Ishikawa (cell line): ENCODE measurements around the gene AP5S1.

Experiments used
- CEBPB ChIP-seq: IDR thresholded peaks from 2 replicates; pipeline ENCODE4 v1.6.1; 2012
- CREB1 ChIP-seq: IDR thresholded peaks from 2 replicates; pipeline ENCODE4 v1.6.1; 2012; ENCODE audit warnings: low read depth
- EGR1 ChIP-seq: IDR thresholded peaks from 2 replicates; pipeline ENCODE4 v1.6.1; 2012
- EP300 ChIP-seq: IDR thresholded peaks from 2 replicates; pipeline ENCODE4 v1.6.1; 2012; ENCODE audit warnings: borderline replicate concordance
- FOXM1 ChIP-seq: IDR thresholded peaks from 2 replicates; pipeline ENCODE4 v1.6.1; 2012; ENCODE audit warnings: low read depth, borderline replicate concordance
- NFIC ChIP-seq: IDR thresholded peaks from 2 replicates; pipeline ENCODE4 v1.6.1; 2012
- RAD21 ChIP-seq: IDR thresholded peaks from 2 replicates; pipeline ENCODE4 v1.6.1; 2012; ENCODE audit warnings: low read depth
- REST ChIP-seq: IDR thresholded peaks from 2 replicates; pipeline ENCODE4 v1.6.1; 2012; ENCODE audit warnings: low read depth, mild to moderate bottlenecking
- TAF1 ChIP-seq: IDR thresholded peaks from 2 replicates; pipeline ENCODE4 v1.6.1; 2012; ENCODE audit warnings: low read depth, mild to moderate bottlenecking
- TCF12 ChIP-seq: IDR thresholded peaks from 2 replicates; pipeline ENCODE4 v1.6.1; 2012; ENCODE audit warnings: low read depth
- TEAD4 ChIP-seq: IDR thresholded peaks from 2 replicates; pipeline ENCODE4 v1.6.1; 2012
- YY1 ChIP-seq: IDR thresholded peaks from 2 replicates; pipeline ENCODE4 v1.6.1; 2012; ENCODE audit warnings: low read depth
- ZBTB7A ChIP-seq: IDR thresholded peaks from 2 replicates; pipeline ENCODE4 v1.6.1; 2012; ENCODE audit warnings: low read depth
- TF ChIP-seq, protein P1 (sequence below): IDR thresholded peaks from 2 replicates; pipeline ENCODE4 v1.6.1; 2012
- TF ChIP-seq, protein P2 (sequence below): IDR thresholded peaks from 2 replicates; pipeline ENCODE4 v1.6.1; 2012

Gene AP5S1

GRCh38 chr20:3803289-3803688 is 17.1 kb upstream of the AP5S1 start:
- TF ChIP-seq RAD21, result no peak

- no peak for TF ChIP-seq EGR1
- TF ChIP-seq CEBPB, result no peak
- TF ChIP-seq FOXM1, result no peak
- TF ChIP-seq EP300, result no peak
- no peak for TF ChIP-seq YY1
- TF ChIP-seq TAF1, result no peak
- TF ChIP-seq, protein P1, sequence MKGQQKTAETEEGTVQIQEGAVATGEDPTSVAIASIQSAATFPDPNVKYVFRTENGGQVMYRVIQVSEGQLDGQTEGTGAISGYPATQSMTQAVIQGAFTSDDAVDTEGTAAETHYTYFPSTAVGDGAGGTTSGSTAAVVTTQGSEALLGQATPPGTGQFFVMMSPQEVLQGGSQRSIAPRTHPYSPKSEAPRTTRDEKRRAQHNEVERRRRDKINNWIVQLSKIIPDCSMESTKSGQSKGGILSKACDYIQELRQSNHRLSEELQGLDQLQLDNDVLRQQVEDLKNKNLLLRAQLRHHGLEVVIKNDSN, result no peak
- TF ChIP-seq NFIC, result no peak
- TF ChIP-seq REST, result no peak
- TF ChIP-seq RAD21, result no peak
- TF ChIP-seq CREB1, result no peak
Observed at GRCh38 chr20:3803854-3804253, 16.5 kb upstream of the AP5S1 start.

- TF ChIP-seq NFIC (no peak), EGR1 (no peak), EP300 (no peak), TCF12 (no peak), YY1 (no peak), RAD21 (no peak), ZBTB7A (no peak), FOXM1 (no peak), TEAD4 (no peak), REST (no peak), TAF1 (no peak), CEBPB (no peak), CREB1 (no peak)
- TF ChIP-seq, protein P1, result no peak
- TF ChIP-seq, protein P2, sequence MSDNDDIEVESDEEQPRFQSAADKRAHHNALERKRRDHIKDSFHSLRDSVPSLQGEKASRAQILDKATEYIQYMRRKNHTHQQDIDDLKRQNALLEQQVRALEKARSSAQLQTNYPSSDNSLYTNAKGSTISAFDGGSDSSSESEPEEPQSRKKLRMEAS, result no peak
Observed at GRCh38 chr20:3804254-3804751, 16.0 kb upstream of the AP5S1 start.

DNA sequence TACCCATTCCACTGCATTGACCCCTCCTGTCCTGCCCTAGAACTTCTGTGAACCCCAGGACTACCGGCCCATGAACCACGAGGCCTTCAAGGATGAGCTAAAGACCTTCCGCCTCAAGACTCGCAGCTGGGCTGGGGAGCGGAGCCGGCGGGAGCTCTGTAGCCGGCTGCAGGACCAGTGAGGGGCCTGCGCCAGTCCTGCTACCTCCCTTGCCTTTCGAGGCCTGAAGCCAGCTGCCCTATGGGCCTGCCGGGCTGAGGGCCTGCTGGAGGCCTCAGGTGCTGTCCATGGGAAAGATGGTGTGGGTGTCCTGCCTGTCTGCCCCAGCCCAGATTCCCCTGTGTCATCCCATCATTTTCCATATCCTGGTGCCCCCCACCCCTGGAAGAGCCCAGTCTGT is 15.6 kb upstream of the AP5S1 start:
- TF ChIP-seq, protein P2, result no peak
- TF ChIP-seq RAD21 (no peak), YY1 (no peak), TCF12 (no peak), NFIC (no peak), CREB1 (no peak), ZBTB7A (no peak), FOXM1 (no peak), TEAD4 (no peak), TAF1 (no peak), CEBPB (no peak), EP300 (no peak), EGR1 (no peak), REST (no peak)
- TF ChIP-seq, protein P1, result no peak
